Osteocyte (in vitro differentiated cells): ENCODE data around the gene MRPL28. TPM values are rescaled to one million over a fixed set of nuclear protein-coding genes. Genes with fewer than 3 reads are reported as not detected.

Experiments
- DNase-seq: peaks from one replicate; pipeline ENCODE4 v3.0.0; 2021; ENCODE audit warnings: mixed read lengths; ENCODE audit not compliant: unreplicated experiment; ENCODE audit errors: extremely low spot score
- H3K27ac Mint-ChIP-seq: one replicate; pipeline ENCODE4 v1.8.0; 2021; ENCODE audit warnings: mild to moderate bottlenecking, mixed read lengths; ENCODE audit not compliant: unreplicated experiment
- H3K27me3 Mint-ChIP-seq: one replicate; pipeline ENCODE4 v1.8.0; 2021; ENCODE audit warnings: mixed read lengths; ENCODE audit not compliant: unreplicated experiment
- H3K36me3 Mint-ChIP-seq: one replicate; pipeline ENCODE4 v1.8.0; 2021; ENCODE audit warnings: mixed read lengths; ENCODE audit not compliant: unreplicated experiment
- H3K4me1 Mint-ChIP-seq: one replicate; pipeline ENCODE4 v1.8.0; 2021; ENCODE audit warnings: mixed read lengths; ENCODE audit not compliant: unreplicated experiment
- H3K4me3 Mint-ChIP-seq: one replicate; pipeline ENCODE4 v1.8.0; 2021; ENCODE audit warnings: mild to moderate bottlenecking, moderate library complexity, mixed read lengths; ENCODE audit not compliant: unreplicated experiment
- H3K9me3 Mint-ChIP-seq: one replicate; pipeline ENCODE4 v1.8.0; 2021; ENCODE audit warnings: mixed read lengths; ENCODE audit not compliant: unreplicated experiment
- CTCF ChIP-seq: fragments of 200-600 bp; sonication (generic); IDR thresholded peaks from 2 replicates; pipeline ENCODE4 v1.5.0; 2021; ENCODE audit warnings: antibody characterized with exemption, mild to moderate bottlenecking, moderate library complexity
- total RNA-seq: library from RNA; stranded (reverse); gene quantifications from 2 replicates; pipeline ENCODE4 v1.2.1, GENCODE V29; 2021

Gene MRPL28
- total RNA-seq, 1 donor from 2014 or later: 71.7 TPM

GRCh38 chr16:373848-374615 is 3.7 kb upstream of the MRPL28 start:
- DNase-seq: peak; percentile 82
- Mint-ChIP-seq H3K27me3 (no peaks in the 10 kb centered on the region), H3K9me3 (no peaks in the 10 kb centered on the region), H3K27ac (no peak overlapping the region), H3K4me1 (peaks cover 15% of the 10 kb centered on the region), H3K4me3 (no peak overlapping the region), H3K36me3 (peaks cover 3% of the 10 kb centered on the region)
- TF ChIP-seq CTCF: no peak

GRCh38 chr16:373020-373598 is 2.8 kb upstream of the MRPL28 start:
- Mint-ChIP-seq H3K27ac (no peak overlapping the region), H3K4me3 (no peak overlapping the region), H3K9me3 (no peaks in the 10 kb centered on the region), H3K4me1 (peaks cover 15% of the 10 kb centered on the region), H3K27me3 (no peaks in the 10 kb centered on the region), H3K36me3 (peaks cover 3% of the 10 kb centered on the region)
- no peak for TF ChIP-seq CTCF
- peak; percentile 81 for DNase-seq

GRCh38 chr16:372302-372983 is 2.1 kb upstream of the MRPL28 start:
- Mint-ChIP-seq H3K27me3 (no peaks in the 10 kb centered on the region), H3K4me1 (peaks cover 15% of the 10 kb centered on the region), H3K36me3 (peaks cover 3% of the 10 kb centered on the region), H3K4me3 (no peak overlapping the region), H3K27ac (no peak overlapping the region), H3K9me3 (no peaks in the 10 kb centered on the region)
- no peak for DNase-seq
- no peak for TF ChIP-seq CTCF

DNA sequence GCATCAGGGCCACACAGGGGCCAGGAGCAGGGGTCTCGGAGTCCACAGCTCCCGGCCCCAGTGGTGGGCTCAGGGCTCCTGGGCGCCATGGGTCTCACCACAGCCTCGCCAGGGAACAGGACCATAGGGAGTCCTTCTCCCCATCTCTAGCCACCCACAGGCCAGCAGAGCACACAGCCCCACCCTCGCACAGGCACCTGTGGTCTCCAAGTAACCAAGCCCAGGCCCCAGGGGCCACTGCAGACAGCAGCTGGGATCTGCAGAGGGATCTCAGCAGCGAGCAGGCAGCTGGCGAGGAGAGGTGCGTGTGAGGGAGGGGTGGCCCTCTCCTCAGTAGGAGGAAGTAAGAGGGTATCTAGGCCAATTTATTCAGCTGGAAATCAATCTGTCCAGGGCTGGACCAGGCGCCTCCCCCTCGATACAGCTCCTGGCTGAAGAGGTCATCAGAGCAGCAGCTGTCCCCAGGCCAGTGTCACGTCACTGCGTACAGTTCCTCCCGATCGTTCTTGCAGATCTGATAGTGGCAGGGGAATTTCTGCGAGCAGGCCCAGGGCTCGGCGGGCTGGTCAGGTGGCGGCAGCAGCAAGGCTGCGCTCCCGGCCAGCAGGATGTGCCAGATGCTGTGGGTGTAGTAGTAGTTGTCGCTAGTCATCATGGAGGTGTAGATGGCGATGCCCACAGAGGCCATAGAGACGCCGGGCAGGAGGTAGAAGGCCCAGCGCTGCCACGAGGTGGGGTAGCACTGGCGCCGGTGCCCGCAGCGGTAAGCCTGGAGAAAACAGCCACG is 1.4 kb upstream of the MRPL28 start:
- H3K4me1 Mint-ChIP-seq: peaks cover 15% of the 10 kb centered on the region
- no peaks in the 10 kb centered on the region for H3K27me3 Mint-ChIP-seq
- peaks cover 7% of the 10 kb centered on the region for H3K36me3 Mint-ChIP-seq
- no peak for TF ChIP-seq CTCF
- H3K9me3 Mint-ChIP-seq: no peaks in the 10 kb centered on the region
- no peak overlapping the region for H3K27ac Mint-ChIP-seq
- DNase-seq: no peak
- H3K4me3 Mint-ChIP-seq: no peak overlapping the region
